GM10266 (cell line): ENCODE measurements around the gene KRCC1.
"Not testable (repeated sequence)": the region's sequence is repeated elsewhere in the genome, so short reads cannot be mapped to it uniquely, and the experiment has no call there.

Experiments used
- DNase-seq: peaks from one replicate; pipeline ENCODE4 v3.0.0; 2012; ENCODE audit errors: extremely low spot score
- TF ChIP-seq, protein P1 (sequence below): IDR thresholded peaks from 2 replicates; pipeline ENCODE4 v1.5.1; 2012; ENCODE audit warnings: mild to moderate bottlenecking, low read depth; ENCODE audit not compliant: control insufficient read depth, insufficient read depth; ENCODE audit errors: missing control alignments

The KRCC1 gene

DNA sequence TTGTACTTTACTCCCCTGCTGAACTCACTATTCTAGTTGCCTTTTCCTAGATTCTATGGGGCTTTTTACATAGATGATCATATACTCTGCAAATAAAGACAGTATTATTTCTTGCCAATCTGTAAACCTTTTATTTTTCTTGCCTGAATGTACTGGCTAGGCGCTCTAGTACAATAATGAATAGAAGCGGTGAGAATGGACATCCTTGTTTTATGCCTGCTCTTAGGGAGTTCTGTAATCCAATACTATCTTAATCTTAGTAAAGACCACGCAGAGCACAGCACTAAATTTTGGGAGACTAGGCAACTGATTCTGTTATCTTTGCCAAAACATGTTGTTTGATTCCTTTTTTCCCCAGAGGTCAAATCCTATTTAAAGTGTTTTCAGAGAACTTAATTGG lies 7.0 kb downstream of the KRCC1 start:
- TF ChIP-seq, protein P1, sequence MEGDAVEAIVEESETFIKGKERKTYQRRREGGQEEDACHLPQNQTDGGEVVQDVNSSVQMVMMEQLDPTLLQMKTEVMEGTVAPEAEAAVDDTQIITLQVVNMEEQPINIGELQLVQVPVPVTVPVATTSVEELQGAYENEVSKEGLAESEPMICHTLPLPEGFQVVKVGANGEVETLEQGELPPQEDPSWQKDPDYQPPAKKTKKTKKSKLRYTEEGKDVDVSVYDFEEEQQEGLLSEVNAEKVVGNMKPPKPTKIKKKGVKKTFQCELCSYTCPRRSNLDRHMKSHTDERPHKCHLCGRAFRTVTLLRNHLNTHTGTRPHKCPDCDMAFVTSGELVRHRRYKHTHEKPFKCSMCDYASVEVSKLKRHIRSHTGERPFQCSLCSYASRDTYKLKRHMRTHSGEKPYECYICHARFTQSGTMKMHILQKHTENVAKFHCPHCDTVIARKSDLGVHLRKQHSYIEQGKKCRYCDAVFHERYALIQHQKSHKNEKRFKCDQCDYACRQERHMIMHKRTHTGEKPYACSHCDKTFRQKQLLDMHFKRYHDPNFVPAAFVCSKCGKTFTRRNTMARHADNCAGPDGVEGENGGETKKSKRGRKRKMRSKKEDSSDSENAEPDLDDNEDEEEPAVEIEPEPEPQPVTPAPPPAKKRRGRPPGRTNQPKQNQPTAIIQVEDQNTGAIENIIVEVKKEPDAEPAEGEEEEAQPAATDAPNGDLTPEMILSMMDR: no peak
- DNase-seq: no peak

DNA sequence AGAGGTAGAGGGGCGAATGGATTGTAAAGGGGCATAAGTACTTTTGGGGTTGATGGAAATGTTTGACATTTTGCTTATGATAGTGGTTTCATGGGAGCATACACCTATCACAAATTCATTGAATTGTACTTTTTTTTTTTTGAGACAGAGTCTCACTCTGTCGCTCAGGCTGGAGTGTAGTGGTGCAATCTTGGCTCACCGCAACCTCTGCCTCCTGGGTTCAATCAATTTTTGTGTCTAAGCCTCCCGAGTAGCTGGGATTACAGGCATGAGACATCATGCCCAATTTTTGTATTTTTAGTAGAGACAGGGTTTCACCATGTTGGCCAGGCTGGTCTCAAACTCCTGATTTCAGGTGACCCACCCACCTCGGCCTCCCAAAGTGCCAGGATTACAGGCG lies 10.0 kb downstream of the KRCC1 start:
- not testable (repeated sequence) for DNase-seq

DNA sequence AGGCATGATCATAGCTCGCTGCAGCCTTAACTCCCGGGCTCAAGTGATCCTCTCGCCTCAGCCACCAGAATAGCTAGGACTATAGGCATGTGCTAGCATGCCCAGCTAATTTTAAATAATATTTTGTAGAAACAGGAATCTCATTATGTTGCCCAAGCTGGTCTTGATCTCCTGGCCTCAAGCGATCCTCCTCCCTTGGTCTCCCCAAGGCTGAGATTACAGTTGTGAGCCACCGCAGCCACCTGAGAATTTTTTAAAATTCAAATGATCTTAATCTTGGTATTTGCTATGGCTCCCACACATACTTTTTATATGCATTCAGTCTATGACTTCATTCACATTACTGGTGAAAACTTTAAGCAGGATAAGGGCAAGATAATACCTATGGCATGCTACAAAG lies 13.1 kb downstream of the KRCC1 start:
- TF ChIP-seq, protein P1: no peak
- DNase-seq: no peak

DNA sequence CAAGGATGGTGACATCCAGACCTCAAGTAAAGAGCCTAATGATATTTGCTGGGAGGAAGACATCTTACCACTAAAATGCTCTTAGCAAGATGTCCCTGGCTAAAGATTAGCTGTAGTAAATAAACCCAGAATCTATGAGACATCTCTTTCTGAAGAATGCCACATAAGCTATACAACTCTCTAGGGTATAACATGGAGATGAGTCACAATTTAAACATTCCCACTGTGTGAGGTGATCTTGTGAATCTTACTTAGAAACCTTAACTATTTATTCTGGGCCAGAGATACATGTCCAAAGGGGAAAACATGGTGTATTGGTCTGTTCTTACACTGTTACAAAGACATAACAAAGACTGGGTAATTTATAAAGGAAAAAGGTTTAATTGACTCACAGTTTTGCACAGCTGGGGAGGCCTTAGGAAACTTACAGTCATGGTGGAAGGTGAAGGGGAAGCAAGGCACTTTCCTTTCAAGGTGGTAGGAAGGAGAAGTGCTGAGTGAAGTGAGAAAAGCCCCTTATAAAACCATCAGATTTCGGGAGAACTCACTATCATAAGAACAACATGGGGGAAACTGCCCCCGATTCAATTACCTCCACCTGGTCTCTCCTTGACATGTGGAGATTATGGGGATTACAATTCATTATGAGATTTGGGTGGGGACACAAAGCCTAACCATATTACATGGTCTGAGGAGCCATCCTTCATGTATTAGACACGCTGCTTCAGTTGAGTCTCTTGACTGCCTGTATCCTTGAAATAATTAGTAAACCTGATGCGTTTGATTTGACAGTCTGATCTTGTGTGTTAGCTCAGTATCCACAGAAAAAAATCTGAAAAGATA lies 17.1 kb downstream of the KRCC1 start:
- TF ChIP-seq, protein P1: no peak
- DNase-seq: no peak

DNA sequence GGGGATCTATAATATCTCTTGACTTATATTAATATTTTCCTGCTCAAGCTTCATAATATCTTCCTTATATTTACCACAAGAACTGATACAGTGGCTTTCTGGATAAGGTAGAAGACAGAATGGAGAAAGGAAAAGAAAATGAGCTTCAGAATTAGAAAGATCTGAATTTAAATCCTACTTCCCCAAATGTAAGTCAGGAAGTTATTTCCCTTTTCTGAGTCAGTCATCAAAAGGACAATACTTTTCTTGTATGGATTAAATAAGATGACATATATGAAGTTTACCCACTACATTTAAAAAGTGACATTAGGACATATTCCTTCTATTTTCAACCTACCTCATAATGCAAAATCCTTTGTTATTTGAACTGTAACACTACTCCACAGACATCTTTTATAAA lies 19.0 kb downstream of the KRCC1 start:
- DNase-seq: no peak
- TF ChIP-seq, protein P1: no peak

DNA sequence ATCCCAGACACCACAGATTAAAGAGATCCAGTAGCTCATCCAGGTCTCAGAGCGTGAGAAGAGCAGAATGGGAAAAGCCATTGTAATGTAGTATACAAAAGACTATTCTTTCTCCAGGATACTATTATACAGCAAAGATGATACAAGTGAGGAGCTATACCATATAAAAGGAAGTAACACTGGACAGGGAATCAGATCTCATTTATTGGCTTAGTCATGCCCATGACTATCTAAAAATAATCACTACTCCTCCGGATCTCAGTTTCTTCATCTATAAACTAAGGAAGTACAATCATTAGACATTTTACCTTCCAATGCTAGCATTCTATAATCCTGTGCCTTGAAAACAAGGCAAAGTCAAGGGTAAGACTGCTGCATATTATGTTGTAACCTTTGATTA lies 19.4 kb downstream of the KRCC1 start:
- no peak for DNase-seq
- TF ChIP-seq, protein P1: no peak

DNA sequence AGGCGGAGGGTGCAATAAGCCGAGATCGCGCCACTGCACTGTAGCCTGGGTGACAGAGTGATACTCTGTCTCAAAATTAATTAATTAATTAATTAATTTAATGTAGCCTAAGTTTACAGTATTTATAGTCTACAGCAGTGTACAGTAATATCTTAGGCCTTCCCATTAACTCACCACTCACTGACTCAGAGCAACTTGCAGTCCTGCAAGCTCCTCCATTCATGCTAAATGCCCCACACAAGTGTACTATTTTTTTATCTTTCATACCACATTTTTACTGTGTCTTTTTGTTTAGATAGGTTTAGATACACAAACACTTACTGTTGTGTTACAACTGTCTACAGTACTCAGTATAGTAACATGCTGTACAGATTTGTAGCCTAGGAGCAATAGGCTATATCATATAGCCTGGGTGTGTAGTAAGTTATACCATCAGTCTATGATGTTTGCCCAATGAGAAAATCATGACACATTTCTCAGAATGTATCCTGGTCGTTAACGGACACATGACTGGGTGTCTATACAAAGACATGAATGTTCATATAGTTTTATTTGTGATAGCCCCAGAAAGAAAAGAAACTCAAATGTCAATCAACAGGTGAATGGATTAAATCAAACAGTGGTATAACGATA lies 23.4 kb downstream of the KRCC1 start:
- no peak for DNase-seq

More for the DNA sequence above, 23.4 kb downstream of the KRCC1 start:
- TF ChIP-seq, protein P1: no peak
